ENCODE data around the gene ZBP1.

ZBP1 gene

GRCh38 chr20:57601737-57602136, 18.5 kb downstream of the ZBP1 start:
- TF ChIP-seq NFRKB (IDR thresholded peaks at IDR 0.05) (no peak), TARDBP (IDR thresholded peaks at IDR 0.05) (no peak), FOXK2 (IDR thresholded peaks at IDR 0.05) (no peak), LEF1 (IDR thresholded peaks at IDR 0.05; ENCODE audit: borderline replicate concordance) (no peak), ZNF384 (IDR thresholded peaks at IDR 0.05) (no peak), FOXM1 (IDR thresholded peaks at IDR 0.05; ENCODE audit: borderline replicate concordance) (no peak), PKNOX1 (IDR thresholded peaks at IDR 0.05) (no peak), ELF4 (IDR thresholded peaks at IDR 0.05) (no peak), BHLHE40 (IDR thresholded peaks at IDR 0.05; ENCODE audit: borderline replicate concordance) (no peak), CTBP1 (IDR thresholded peaks at IDR 0.05; ENCODE audit: borderline replicate concordance) (no peak), ARNT (IDR thresholded peaks at IDR 0.05) (no peak), HDGF (IDR thresholded peaks at IDR 0.05; ENCODE audit: borderline replicate concordance) (no peak), SUZ12 (IDR thresholded peaks at IDR 0.05) (no peak), SP1 (IDR thresholded peaks at IDR 0.05) (no peak), L3MBTL2 (conservative IDR thresholded peaks at IDR 0.05) (no peak), FOXA1 (IDR thresholded peaks at IDR 0.05) (no peak)
- ChIA-PET CTCF (interaction anchor here (1.0 kb wide), 1 partner anchor 16 kb away, joined by 4 read pairs; no protein-coding TSS in a partner anchor), POLR2A (no interaction called here)
- DNase-seq (ENCODE audit: extremely low spot score), result no peak

- ChIA-PET POLR2A (interaction anchor here (1.0 kb wide), 1 partner anchor 606 kb away, joined by 3 read pairs; no protein-coding TSS in a partner anchor), CTCF (no interaction called here)
- DNase-seq (ENCODE audit: extremely low spot score), result no peak
- no peak for TF ChIP-seq BHLHE40 (IDR thresholded peaks at IDR 0.05; ENCODE audit: borderline replicate concordance)
- no peak for TF ChIP-seq SP1 (IDR thresholded peaks at IDR 0.05)
- TF ChIP-seq FOXM1 (IDR thresholded peaks at IDR 0.05; ENCODE audit: borderline replicate concordance), result no peak
- no peak for TF ChIP-seq HDGF (IDR thresholded peaks at IDR 0.05; ENCODE audit: borderline replicate concordance)
- no peak for TF ChIP-seq LEF1 (IDR thresholded peaks at IDR 0.05; ENCODE audit: borderline replicate concordance)
- no peak for TF ChIP-seq ELF4 (IDR thresholded peaks at IDR 0.05)
- TF ChIP-seq SUZ12 (IDR thresholded peaks at IDR 0.05), result no peak
- no peak for TF ChIP-seq ARNT (IDR thresholded peaks at IDR 0.05)
- no peak for TF ChIP-seq L3MBTL2 (conservative IDR thresholded peaks at IDR 0.05)
- TF ChIP-seq FOXA1 (IDR thresholded peaks at IDR 0.05), result no peak
- TF ChIP-seq ZNF384 (IDR thresholded peaks at IDR 0.05), result no peak
- no peak for TF ChIP-seq TARDBP (IDR thresholded peaks at IDR 0.05)
- TF ChIP-seq FOXK2 (IDR thresholded peaks at IDR 0.05), result no peak
Measured at GRCh38 chr20:57601211-57601570, 19.0 kb downstream of the ZBP1 start.

GRCh38 chr20:57600320-57601210, 19.7 kb downstream of the ZBP1 start:
- ChIA-PET CTCF (interaction anchor here (1.1 kb wide), 1 partner anchor 78 kb away, joined by 3 read pairs; no protein-coding TSS in a partner anchor), POLR2A (interaction anchor here (1.0 kb wide), 1 partner anchor 607 kb away, joined by 3 read pairs; no protein-coding TSS in a partner anchor)
- no peak for DNase-seq (ENCODE audit: extremely low spot score)
- TF ChIP-seq SP1 (IDR thresholded peaks at IDR 0.05), result no peak

- DNase-seq (ENCODE audit: extremely low spot score), result no peak
- TF ChIP-seq HDGF (IDR thresholded peaks at IDR 0.05; ENCODE audit: borderline replicate concordance) (no peak), ELF4 (IDR thresholded peaks at IDR 0.05) (no peak), TARDBP (IDR thresholded peaks at IDR 0.05) (no peak), NFRKB (IDR thresholded peaks at IDR 0.05) (no peak)
- ChIA-PET POLR2A (no interaction called here), CTCF (no interaction called here)
Measured at GRCh38 chr20:57598491-57598890, 21.7 kb downstream of the ZBP1 start.

- no peak for DNase-seq (ENCODE audit: extremely low spot score)
- TF ChIP-seq PKNOX1 (IDR thresholded peaks at IDR 0.05) (no peak), L3MBTL2 (conservative IDR thresholded peaks at IDR 0.05) (no peak), FOXA1 (IDR thresholded peaks at IDR 0.05) (no peak)
- CTCF ChIA-PET, result no interaction called here
- POLR2A ChIA-PET, result no interaction called here
Measured at GRCh38 chr20:57598060-57598459, 22.2 kb downstream of the ZBP1 start.

GRCh38 chr20:57596998-57597939, 23.0 kb downstream of the ZBP1 start:
- TF ChIP-seq ARNT (IDR thresholded peaks at IDR 0.05) (no peak), PKNOX1 (IDR thresholded peaks at IDR 0.05) (peak; percentile 91)
- CTCF ChIA-PET, result interaction anchor here (0.6 to 1.4 kb wide), 4 partner anchors 10 to 140 kb away, joined by 3 to 5 read pairs (median 3); no protein-coding TSS in a partner anchor
- peak; percentile 86 for DNase-seq (ENCODE audit: extremely low spot score)
- POLR2A ChIA-PET, result no interaction called here

All from HEK293T (cell line).